HEK293T (cell line): ENCODE data around the gene MTOR.

Source experiments
- ARNT ChIP-seq: fragments of 450-650 bp; IDR thresholded peaks from 2 replicates; pipeline ENCODE4 v1.6.1; 2017; ENCODE audit warnings: mild to moderate bottlenecking
- BHLHE40 ChIP-seq: fragments of 450-650 bp; IDR thresholded peaks from 2 replicates; pipeline ENCODE4 v1.6.1; 2016; ENCODE audit warnings: mild to moderate bottlenecking, moderate library complexity, borderline replicate concordance
- CTBP1 ChIP-seq: fragments of 450-650 bp; IDR thresholded peaks from 2 replicates; pipeline ENCODE4 v1.6.1; 2016; ENCODE audit warnings: borderline replicate concordance
- FOXA1 ChIP-seq: fragments of 450-650 bp; IDR thresholded peaks from 2 replicates; pipeline ENCODE4 v1.6.1; 2016; ENCODE audit warnings: mild to moderate bottlenecking
- FOXK2 ChIP-seq: fragments of 450-650 bp; IDR thresholded peaks from 2 replicates; pipeline ENCODE4 v1.6.1; 2016; ENCODE audit warnings: mild to moderate bottlenecking
- FOXM1 ChIP-seq: fragments of 450-650 bp; IDR thresholded peaks from 2 replicates; pipeline ENCODE4 v1.6.1; 2017; ENCODE audit warnings: mild to moderate bottlenecking, borderline replicate concordance
- HDGF ChIP-seq: fragments of 450-650 bp; IDR thresholded peaks from 2 replicates; pipeline ENCODE4 v1.6.1; 2017; ENCODE audit warnings: antibody characterized with exemption, borderline replicate concordance
- LEF1 ChIP-seq: fragments of 450-650 bp; IDR thresholded peaks from 2 replicates; pipeline ENCODE4 v1.6.1; 2017; ENCODE audit warnings: mild to moderate bottlenecking, borderline replicate concordance
- PKNOX1 ChIP-seq: fragments of 450-650 bp; IDR thresholded peaks from 2 replicates; pipeline ENCODE4 v1.6.1; 2016
- SP1 ChIP-seq: fragments of 450-650 bp; IDR thresholded peaks from 2 replicates; pipeline ENCODE4 v1.6.1; 2017
- SUZ12 ChIP-seq: fragments of 450-650 bp; IDR thresholded peaks from 2 replicates; pipeline ENCODE4 v1.6.1; 2016; ENCODE audit warnings: mild to moderate bottlenecking
- TARDBP ChIP-seq: fragments of 450-650 bp; IDR thresholded peaks from 2 replicates; pipeline ENCODE4 v1.6.1; 2016

- TF ChIP-seq CTBP1 (no peak), FOXK2 (no peak), FOXM1 (no peak), SP1 (no peak), SUZ12 (no peak), TARDBP (no peak), HDGF (no peak), ARNT (no peak), PKNOX1 (no peak), LEF1 (no peak), FOXA1 (no peak), BHLHE40 (no peak)
Measured at GRCh38 chr1:11238311-11238710, 24.0 kb downstream of the MTOR start.
